H1 (cell line): ENCODE measurements around the gene CGNL1. TPM values are rescaled to one million over a fixed set of nuclear protein-coding genes. Genes with fewer than 3 reads are reported as not detected.
A peak's percentile ranks its signal among the peaks of the same experiment; 100 is the strongest.

Source experiments
- KDM1A ChIP-seq: fragments of 200-600, 300-600 bp; sonication (generic); IDR thresholded peaks from 2 replicates; pipeline ENCODE4 v1.7.1; 2016; ENCODE audit warnings: mild to moderate bottlenecking, low read length, borderline replicate concordance
- TCF12 ChIP-seq: IDR thresholded peaks from 2 replicates; pipeline ENCODE4 v1.6.1; 2011; ENCODE audit warnings: low read depth, mild to moderate bottlenecking, low read length
- polyA plus RNA-seq, 7 experiments: library from polyadenylated mRNA; depleted of rRNA in 3 of 7; stranded (reverse) in 5 of 7; unstranded in 2 of 7; fragments of >200 nt in 5 of 7; fragments of 200-250 nt in 2 of 7; gene quantifications; 1 replicate in 5 of 7; 2 replicates in 1 of 7; 4 replicates in 1 of 7; pipeline versions ENCODE4 v1.2.1 to v1.2.3, GENCODE V29; 2011 to 2013; ENCODE audit warnings: missing spikeins in 2 of 7, mixed read lengths in 2 of 7
- total RNA-seq: library from RNA; stranded (reverse); fragmentation: NEBNext Ultra II Directional; extraction: Animal tissue kit (Norgen Biotek cat#: 25700); gene quantifications from 2 replicates; pipeline ENCODE4 v1.2.1, GENCODE V29; 2021
- TF ChIP-seq, protein P1 (sequence below), 3 experiments: IDR thresholded peaks; 1 replicate in 2 of 3; 2 replicates in 1 of 3; pipeline versions ENCODE4 v1.5.1 to v1.6.1; 2011; ENCODE audit warnings: low read length in 3 of 3, mild to moderate bottlenecking in 3 of 3, inconsistent platforms in 2 of 3, low read depth in 1 of 3, moderate library complexity in 1 of 3; ENCODE audit not compliant: insufficient read depth in 1 of 3; ENCODE audit errors: control extremely low read depth in 1 of 3
- TF ChIP-seq, protein P2 (sequence below): IDR thresholded peaks from 2 replicates; pipeline ENCODE4 v1.6.1; 2011; ENCODE audit warnings: low read depth, mild to moderate bottlenecking, low read length; ENCODE audit not compliant: insufficient read depth

Gene CGNL1
- total and polyA plus RNA-seq, 2 of the 8 experiments (the other 6 are each of a cell fraction or from before 2014, with no cell fraction given): 21.8 to 75.6 TPM

DNA sequence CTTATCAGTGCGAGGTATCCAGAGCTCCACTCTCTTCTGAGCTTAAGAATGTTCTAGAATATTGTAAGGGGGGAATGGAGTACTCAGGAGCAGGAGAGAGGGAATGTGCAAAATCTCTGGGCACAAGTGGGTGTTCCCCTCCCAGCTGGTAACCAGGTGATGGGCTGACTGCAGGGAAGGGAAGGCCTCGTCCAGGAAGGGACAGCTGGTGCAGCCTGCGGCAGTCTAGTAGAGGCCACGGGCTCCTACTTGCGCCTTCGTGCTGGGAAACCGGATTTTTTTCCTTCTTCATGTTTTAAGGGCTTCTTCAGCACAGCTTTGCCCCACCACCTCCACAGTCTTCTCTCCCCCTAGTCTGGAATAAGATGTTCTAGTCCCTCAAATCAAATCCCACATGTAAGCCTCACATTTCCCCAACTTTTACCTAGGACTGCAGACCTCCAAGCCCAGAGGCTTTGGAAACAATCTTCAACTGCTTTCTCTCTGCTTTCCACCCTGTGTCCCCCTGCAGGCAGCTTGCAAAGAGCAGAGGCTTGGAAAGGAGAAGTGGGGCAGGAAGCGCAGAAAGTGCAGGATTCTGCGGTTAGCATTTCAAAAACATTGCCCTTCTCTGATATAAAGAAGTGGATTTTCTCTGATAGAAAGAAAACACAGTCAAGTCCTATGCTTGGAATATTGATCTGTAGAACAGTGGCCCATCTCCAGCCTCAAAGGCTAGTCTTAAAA, 11.9 kb upstream of the CGNL1 start (continued):
- TF ChIP-seq, protein P1, sequence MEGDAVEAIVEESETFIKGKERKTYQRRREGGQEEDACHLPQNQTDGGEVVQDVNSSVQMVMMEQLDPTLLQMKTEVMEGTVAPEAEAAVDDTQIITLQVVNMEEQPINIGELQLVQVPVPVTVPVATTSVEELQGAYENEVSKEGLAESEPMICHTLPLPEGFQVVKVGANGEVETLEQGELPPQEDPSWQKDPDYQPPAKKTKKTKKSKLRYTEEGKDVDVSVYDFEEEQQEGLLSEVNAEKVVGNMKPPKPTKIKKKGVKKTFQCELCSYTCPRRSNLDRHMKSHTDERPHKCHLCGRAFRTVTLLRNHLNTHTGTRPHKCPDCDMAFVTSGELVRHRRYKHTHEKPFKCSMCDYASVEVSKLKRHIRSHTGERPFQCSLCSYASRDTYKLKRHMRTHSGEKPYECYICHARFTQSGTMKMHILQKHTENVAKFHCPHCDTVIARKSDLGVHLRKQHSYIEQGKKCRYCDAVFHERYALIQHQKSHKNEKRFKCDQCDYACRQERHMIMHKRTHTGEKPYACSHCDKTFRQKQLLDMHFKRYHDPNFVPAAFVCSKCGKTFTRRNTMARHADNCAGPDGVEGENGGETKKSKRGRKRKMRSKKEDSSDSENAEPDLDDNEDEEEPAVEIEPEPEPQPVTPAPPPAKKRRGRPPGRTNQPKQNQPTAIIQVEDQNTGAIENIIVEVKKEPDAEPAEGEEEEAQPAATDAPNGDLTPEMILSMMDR (IDR thresholded peaks at IDR 0.05; ENCODE audit: control extremely low read depth in 1 of 3, insufficient read depth in 1 of 3, low read depth in 1 of 3, low read length in 3 of 3): peak; percentile 36 to 54 (median 39); a peak in 3 of 4 replicates
- TF ChIP-seq TCF12 (peak; percentile 56; the same call in 1 of the 2 replicates), KDM1A (peak; percentile 97)
- TF ChIP-seq, protein P2, sequence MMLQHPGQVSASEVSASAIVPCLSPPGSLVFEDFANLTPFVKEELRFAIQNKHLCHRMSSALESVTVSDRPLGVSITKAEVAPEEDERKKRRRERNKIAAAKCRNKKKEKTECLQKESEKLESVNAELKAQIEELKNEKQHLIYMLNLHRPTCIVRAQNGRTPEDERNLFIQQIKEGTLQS: no peak
